Stomach (tissue), 9 donors: ENCODE measurements around the gene IL22RA2. TPM values are rescaled to one million over a fixed set of nuclear protein-coding genes. Genes with fewer than 3 reads are reported as not detected.

ENCODE experiments used
- DNase-seq, 2 donors: peaks; one replicate each; pipeline versions ENCODE4 v3.0.0 to v3.0.0-alpha.2; 2013 to 2019
- H3K27ac ChIP-seq, 5 donors: fragments of 200-600 bp in 4 of 5; sonication (generic) in 4 of 5; one replicate each; pipeline ENCODE4 v1.5.1; 2013 to 2019; ENCODE audit warnings: mild to moderate bottlenecking in 1 of 5, moderate library complexity in 1 of 5
- H3K27me3 ChIP-seq, 3 donors: fragments of 200-600 bp; sonication (generic); one replicate each; pipeline ENCODE4 v1.5.1; 2017 to 2019; ENCODE audit warnings: mixed run types in 1 of 3
- H3K36me3 ChIP-seq, 4 donors: fragments of 200-600 bp; sonication (generic); 1 replicate in 3 of 4; 2 replicates in 1 of 4; pipeline ENCODE4 v1.5.1; 2016 to 2019
- H3K4me1 ChIP-seq, 4 donors: fragments of 200-600 bp; sonication (generic); one replicate each; pipeline ENCODE4 v1.5.1; 2016 to 2019
- H3K4me3 ChIP-seq, 4 donors: fragments of 200-600 bp; sonication (generic) in 3 of 4; one replicate each; pipeline ENCODE4 v1.5.1; 2016 to 2019; ENCODE audit warnings: mild to moderate bottlenecking in 1 of 4
- H3K9me3 ChIP-seq, 4 donors: fragments of 200-600 bp; sonication (generic); one replicate each; pipeline ENCODE4 v1.5.1; 2016 to 2019
- POLR2A ChIP-seq, 4 donors: fragments of 450-650 bp; IDR thresholded peaks; one replicate each; pipeline ENCODE4 v1.6.1; 2016; ENCODE audit warnings: antibody characterized with exemption in 4 of 4, control low read depth in 2 of 4, mild to moderate bottlenecking in 1 of 4, moderate library complexity in 1 of 4
- POLR2AphosphoS5 ChIP-seq, 3 donors: sonication (generic); formaldehyde crosslinking; IDR thresholded peaks; one replicate each; pipeline ENCODE4 v1.6.1; 2016; ENCODE audit warnings: antibody characterized with exemption in 3 of 3
- whole genome bisulfite sequencing, 5 donors: extraction: QIAGEN DNeasy Blood & Tissue Kit in 3 of 5; methylation state at CpG; one replicate each; pipeline versions ENCODE4 v1.1.5 to v1.1.7; 2013 to 2018; 5-methylcytosine and 5-hydroxymethylcytosine counted together
- intact Hi-C: fragments of 100-400 bp; cut with DNase I; formaldehyde crosslinking; loops from one replicate; pipeline ENCODE4 v1.15.1; 2023; ENCODE audit warnings: low total_unique reads
- polyA plus RNA-seq, 3 donors: library from polyadenylated mRNA; stranded (reverse); fragments of 200-250 nt; gene quantifications; one replicate each; pipeline ENCODE4 v1.2.3, GENCODE V29; 2013
- total RNA-seq, 5 donors: library from RNA; depleted of rRNA; stranded (reverse); fragments of >200 nt; gene quantifications; one replicate each; pipeline versions ENCODE4 v1.1.0 to v1.2.3, GENCODE V29; 2014 to 2016
- TF ChIP-seq, protein P1 (sequence below), 7 experiments: fragments of 450-650 bp in 4 of 7; fragments of 200-600 bp in 3 of 7; sonication (generic) in 3 of 7; IDR thresholded peaks; one replicate each; pipeline ENCODE4 v1.5.1; 2016 to 2019; ENCODE audit warnings: antibody characterized with exemption in 7 of 7, control low read depth in 2 of 7, mild to moderate bottlenecking in 1 of 7
- donor health status: healthy with polysubstance abuse.
- donor health status: Bipolar disorder and iron deficiency.
- donor health status: healthy.

IL22RA2 gene
- total and polyA plus RNA-seq, 8 donors, result 0.05 TPM; not detected in 7

GRCh38 chr6:137094411-137095008 lies 78.9 kb downstream of the IL22RA2 start:
- no peaks in the 10 kb centered on the region for H3K36me3 ChIP-seq
- no peaks in the 10 kb centered on the region for H3K4me1 ChIP-seq
- DNase-seq, result peak; percentile 47 to 88
- H3K27me3 ChIP-seq, result peaks cover 0 to 8% (median 0%) of the 10 kb centered on the region in 3 donors
- intact Hi-C loops, result loop anchor here (10.0 kb wide), 1 partner anchor 220 kb away; no protein-coding TSS in a partner anchor
- H3K27ac ChIP-seq, result no peak overlapping the region
- TF ChIP-seq, protein P1, sequence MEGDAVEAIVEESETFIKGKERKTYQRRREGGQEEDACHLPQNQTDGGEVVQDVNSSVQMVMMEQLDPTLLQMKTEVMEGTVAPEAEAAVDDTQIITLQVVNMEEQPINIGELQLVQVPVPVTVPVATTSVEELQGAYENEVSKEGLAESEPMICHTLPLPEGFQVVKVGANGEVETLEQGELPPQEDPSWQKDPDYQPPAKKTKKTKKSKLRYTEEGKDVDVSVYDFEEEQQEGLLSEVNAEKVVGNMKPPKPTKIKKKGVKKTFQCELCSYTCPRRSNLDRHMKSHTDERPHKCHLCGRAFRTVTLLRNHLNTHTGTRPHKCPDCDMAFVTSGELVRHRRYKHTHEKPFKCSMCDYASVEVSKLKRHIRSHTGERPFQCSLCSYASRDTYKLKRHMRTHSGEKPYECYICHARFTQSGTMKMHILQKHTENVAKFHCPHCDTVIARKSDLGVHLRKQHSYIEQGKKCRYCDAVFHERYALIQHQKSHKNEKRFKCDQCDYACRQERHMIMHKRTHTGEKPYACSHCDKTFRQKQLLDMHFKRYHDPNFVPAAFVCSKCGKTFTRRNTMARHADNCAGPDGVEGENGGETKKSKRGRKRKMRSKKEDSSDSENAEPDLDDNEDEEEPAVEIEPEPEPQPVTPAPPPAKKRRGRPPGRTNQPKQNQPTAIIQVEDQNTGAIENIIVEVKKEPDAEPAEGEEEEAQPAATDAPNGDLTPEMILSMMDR (IDR thresholded peaks at IDR 0.05), result peak in 5 of 7 experiments; percentile 41 to 74 (median 53)
- TF ChIP-seq POLR2A (IDR thresholded peaks at IDR 0.05) (no peak), POLR2AphosphoS5 (IDR thresholded peaks at IDR 0.05) (no peak)
- WGBS, 5 donors, result 33 to 39% (median 36%) methylated on average over 5 of the region's 5 CpGs
- no peaks in the 10 kb centered on the region for H3K9me3 ChIP-seq
- no peak overlapping the region for H3K4me3 ChIP-seq

Other genes with a start within 250 kb of the IL22RA2 start
- 10 to 100 TPM in 2 of 5 donors, 1 to 10 TPM in 2, under 1 TPM in 1; 0.45 to 38.5 (median 5.2) TPM for gene IL20RA, start 128.7 kb downstream of the IL22RA2 start, total RNA-seq
- gene IL20RA, start 128.7 kb downstream of the IL22RA2 start, polyA plus RNA-seq, result 10 to 100 TPM in 1 of 3 donors, 1 to 10 TPM in 2; 6.8 to 13.6 (median 7.1) TPM
- gene IFNGR1, start 45.7 kb upstream of the IL22RA2 start, total RNA-seq, result 100 to 1,000 TPM in 1 of 5 donors, 10 to 100 TPM in 3, 1 to 10 TPM in 1; 1.2 to 122 (median 17.9) TPM
- gene IFNGR1, start 45.7 kb upstream of the IL22RA2 start, polyA plus RNA-seq, result 10 to 100 TPM; 23.5 to 46.9 (median 36.5) TPM